ENCODE measurements around the gene TRIM29.

TRIM29 gene

DNA sequence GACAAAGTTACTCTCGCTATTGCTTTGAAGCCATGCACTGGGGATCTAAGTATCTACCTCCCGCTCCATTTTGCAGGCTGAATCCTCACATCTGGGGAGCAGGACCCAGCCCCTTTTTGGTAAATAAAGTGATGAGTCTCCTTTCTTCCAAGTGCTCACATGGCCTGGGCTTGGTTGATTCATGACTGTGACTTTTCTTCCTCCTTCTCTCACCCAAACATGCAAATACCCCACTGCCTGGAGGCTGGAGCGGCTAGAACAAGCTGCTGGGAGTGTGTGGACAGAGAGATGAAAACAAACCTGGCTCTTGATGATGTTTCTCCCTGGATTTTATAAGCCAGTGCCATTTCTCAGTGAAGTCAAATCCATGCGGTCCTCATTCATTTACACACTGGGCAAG, 72.7 kb downstream of the TRIM29 start:
- no peak overlapping the region for H3K4ac ChIP-seq (ENCODE audit: low read length)
- H3K9me3 ChIP-seq (replicated peaks in 1 of 2; ENCODE audit: control insufficient read depth in 2 of 2, insufficient read depth in 1 of 2, low read depth in 1 of 2, low read length in 2 of 2) = no peaks in the 10 kb centered on the region
- no peak overlapping the region for H2BK120ac ChIP-seq (ENCODE audit: low read depth, low read length)
- no peak overlapping the region for H2AK5ac ChIP-seq (ENCODE audit: low read depth, low read length)
- H4K8ac ChIP-seq (ENCODE audit: low read depth, low read length) = no peak overlapping the region
- no peak overlapping the region for H3K23ac ChIP-seq (ENCODE audit: low read depth, low read length, poor library complexity)
- no peak overlapping the region for H3K14ac ChIP-seq (ENCODE audit: low read length)
- no CpG with 5 or more reads among the region's 4 CpGs for WGBS, 2 donors (ENCODE audit: extremely low coverage in 2 of 2, insufficient read length in 2 of 2, insufficient replicate concordance in 1 of 2)
- no peak for DNase-seq (ENCODE audit: low spot score)
- H3K18ac ChIP-seq (ENCODE audit: low read length) = no peak overlapping the region
- H3K27ac ChIP-seq (replicated peaks; ENCODE audit: low read length) = no peak overlapping the region
- H3K4me3 ChIP-seq (ENCODE audit: low read length in 2 of 2) = no peak overlapping the region
- peaks cover 0 to 34% of the 10 kb centered on the region in 2 donors for H3K4me1 ChIP-seq (ENCODE audit: control insufficient read depth in 2 of 2, insufficient read depth in 1 of 2, low read depth in 1 of 2, low read length in 2 of 2)
- H3K27me3 ChIP-seq (ENCODE audit: control insufficient read depth in 3 of 3, insufficient read depth in 3 of 3, low read depth in 1 of 3, low read length in 3 of 3) = peaks cover 0 to 52% (median 0%) of the 10 kb centered on the region in 3 experiments
- H3K9ac ChIP-seq (ENCODE audit: low read depth, low read length, poor library complexity) = no peak overlapping the region
- H2BK15ac ChIP-seq (ENCODE audit: low read length) = no peak overlapping the region
- no peaks in the 10 kb centered on the region for H3K36me3 ChIP-seq (replicated peaks in 1 of 2; ENCODE audit: control insufficient read depth in 2 of 2, insufficient read depth in 2 of 2, low read length in 2 of 2)
- no peak overlapping the region for H2BK5ac ChIP-seq (ENCODE audit: low read length)
- H4K91ac ChIP-seq (ENCODE audit: low read depth, low read length, poor library complexity) = no peak overlapping the region
- no peak overlapping the region for H2AFZ ChIP-seq (ENCODE audit: low read length)
- H3K4me2 ChIP-seq (ENCODE audit: insufficient read depth, low read length, poor library complexity, severe bottlenecking) = no peak overlapping the region
- no peak overlapping the region for H2BK12ac ChIP-seq (ENCODE audit: low read length)
- no peaks in the 10 kb centered on the region for H3K79me1 ChIP-seq (ENCODE audit: low read depth, low read length)

GRCh38 chr11:120064341-120064740, 73.6 kb downstream of the TRIM29 start:
- WGBS, 2 donors (ENCODE audit: extremely low coverage in 2 of 2, insufficient read length in 2 of 2, insufficient replicate concordance in 1 of 2) = no CpG with 5 or more reads among the region's 7 CpGs
- no peak overlapping the region for H4K91ac ChIP-seq (ENCODE audit: low read depth, low read length, poor library complexity)
- no peak overlapping the region for H2AFZ ChIP-seq (ENCODE audit: low read length)
- peak overlapping the region; percentile 41 for H3K18ac ChIP-seq (ENCODE audit: low read length)
- H2AK5ac ChIP-seq (ENCODE audit: low read depth, low read length) = peak overlapping the region; percentile 12
- H3K4me3 ChIP-seq (ENCODE audit: low read length in 2 of 2) = no peak overlapping the region
- peaks cover 0 to 52% (median 0%) of the 10 kb centered on the region in 3 experiments for H3K27me3 ChIP-seq (ENCODE audit: control insufficient read depth in 3 of 3, insufficient read depth in 3 of 3, low read depth in 1 of 3, low read length in 3 of 3)
- no peak overlapping the region for H2BK15ac ChIP-seq (ENCODE audit: low read length)
- no peak overlapping the region for H3K4me2 ChIP-seq (ENCODE audit: insufficient read depth, low read length, poor library complexity, severe bottlenecking)
- peaks cover 0 to 34% of the 10 kb centered on the region in 2 donors for H3K4me1 ChIP-seq (ENCODE audit: control insufficient read depth in 2 of 2, insufficient read depth in 1 of 2, low read depth in 1 of 2, low read length in 2 of 2)
- H3K9me3 ChIP-seq (replicated peaks in 1 of 2; ENCODE audit: control insufficient read depth in 2 of 2, insufficient read depth in 1 of 2, low read depth in 1 of 2, low read length in 2 of 2) = no peaks in the 10 kb centered on the region
- H3K27ac ChIP-seq (replicated peaks; ENCODE audit: low read length) = no peak overlapping the region
- no peaks in the 10 kb centered on the region for H3K36me3 ChIP-seq (replicated peaks in 1 of 2; ENCODE audit: control insufficient read depth in 2 of 2, insufficient read depth in 2 of 2, low read length in 2 of 2)
- no peak overlapping the region for H4K8ac ChIP-seq (ENCODE audit: low read depth, low read length)
- H3K9ac ChIP-seq (ENCODE audit: low read depth, low read length, poor library complexity) = no peak overlapping the region
- H3K4ac ChIP-seq (ENCODE audit: low read length) = no peak overlapping the region
- no peak overlapping the region for H3K14ac ChIP-seq (ENCODE audit: low read length)
- H3K23ac ChIP-seq (ENCODE audit: low read depth, low read length, poor library complexity) = no peak overlapping the region
- no peak for DNase-seq (ENCODE audit: low spot score)
- no peaks in the 10 kb centered on the region for H3K79me1 ChIP-seq (ENCODE audit: low read depth, low read length)
- H2BK5ac ChIP-seq (ENCODE audit: low read length) = no peak overlapping the region
- no peak overlapping the region for H2BK12ac ChIP-seq (ENCODE audit: low read length)
- H2BK120ac ChIP-seq (ENCODE audit: low read depth, low read length) = no peak overlapping the region

DNA sequence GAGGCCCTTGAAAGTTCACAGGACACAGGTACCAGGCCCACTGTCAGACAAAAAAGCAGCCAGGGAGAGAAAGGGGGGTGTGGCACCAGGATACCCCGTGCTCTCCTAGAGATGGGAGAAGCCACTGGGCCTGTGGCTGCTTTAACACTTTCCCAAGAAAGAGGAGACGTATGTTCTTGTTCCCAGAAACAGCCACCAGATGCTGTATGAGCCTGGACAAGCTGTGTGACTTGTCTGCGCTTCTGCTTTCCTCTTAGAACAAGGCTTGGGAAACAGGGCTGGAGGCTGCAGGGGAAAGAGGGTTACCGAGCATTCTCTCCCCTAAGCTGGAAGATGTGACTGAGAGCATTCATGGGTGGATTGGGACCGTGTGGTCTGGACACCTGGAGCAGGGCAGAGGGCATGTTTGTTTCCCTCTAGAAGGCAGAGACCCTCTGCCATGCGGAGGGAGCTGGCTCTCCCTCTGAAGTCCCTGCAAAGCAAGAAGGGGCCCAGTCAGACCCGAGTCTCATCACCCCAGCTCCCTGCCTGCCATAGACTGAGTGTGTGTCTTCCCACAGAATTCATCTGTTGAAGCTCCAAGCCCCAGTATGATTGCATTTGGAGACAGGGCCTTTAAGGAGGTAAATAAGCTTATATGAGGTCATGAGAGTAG, 74.1 kb downstream of the TRIM29 start:
- no peak overlapping the region for H3K14ac ChIP-seq (ENCODE audit: low read length)
- H3K4me2 ChIP-seq (ENCODE audit: insufficient read depth, low read length, poor library complexity, severe bottlenecking) = no peak overlapping the region
- H2AK5ac ChIP-seq (ENCODE audit: low read depth, low read length) = peak overlapping the region; percentile 12
- WGBS, 2 donors (ENCODE audit: extremely low coverage in 2 of 2, insufficient read length in 2 of 2, insufficient replicate concordance in 1 of 2) = no CpG with 5 or more reads among the region's 7 CpGs
- no peak overlapping the region for H3K27ac ChIP-seq (replicated peaks; ENCODE audit: low read length)
- DNase-seq (ENCODE audit: low spot score) = no peak
- H3K9ac ChIP-seq (ENCODE audit: low read depth, low read length, poor library complexity) = no peak overlapping the region
- no peak overlapping the region for H2BK12ac ChIP-seq (ENCODE audit: low read length)
- H3K36me3 ChIP-seq (replicated peaks in 1 of 2; ENCODE audit: control insufficient read depth in 2 of 2, insufficient read depth in 2 of 2, low read length in 2 of 2) = no peaks in the 10 kb centered on the region
- no peak overlapping the region for H3K4me3 ChIP-seq (ENCODE audit: low read length in 2 of 2)
- no peaks in the 10 kb centered on the region for H3K79me1 ChIP-seq (ENCODE audit: low read depth, low read length)
- H4K8ac ChIP-seq (ENCODE audit: low read depth, low read length) = no peak overlapping the region
- no peak overlapping the region for H3K23ac ChIP-seq (ENCODE audit: low read depth, low read length, poor library complexity)
- no peak overlapping the region for H2AFZ ChIP-seq (ENCODE audit: low read length)
- H3K4ac ChIP-seq (ENCODE audit: low read length) = no peak overlapping the region
- no peak overlapping the region for H2BK5ac ChIP-seq (ENCODE audit: low read length)
- H2BK15ac ChIP-seq (ENCODE audit: low read length) = no peak overlapping the region
- peak overlapping the region; percentile 83 for H3K18ac ChIP-seq (ENCODE audit: low read length)
- peaks cover 0 to 34% of the 10 kb centered on the region in 2 donors for H3K4me1 ChIP-seq (ENCODE audit: control insufficient read depth in 2 of 2, insufficient read depth in 1 of 2, low read depth in 1 of 2, low read length in 2 of 2)
- peaks cover 0 to 52% (median 0%) of the 10 kb centered on the region in 3 experiments for H3K27me3 ChIP-seq (ENCODE audit: control insufficient read depth in 3 of 3, insufficient read depth in 3 of 3, low read depth in 1 of 3, low read length in 3 of 3)
- H3K9me3 ChIP-seq (replicated peaks in 1 of 2; ENCODE audit: control insufficient read depth in 2 of 2, insufficient read depth in 1 of 2, low read depth in 1 of 2, low read length in 2 of 2) = no peaks in the 10 kb centered on the region
- no peak overlapping the region for H2BK120ac ChIP-seq (ENCODE audit: low read depth, low read length)
- H4K91ac ChIP-seq (ENCODE audit: low read depth, low read length, poor library complexity) = no peak overlapping the region

DNA sequence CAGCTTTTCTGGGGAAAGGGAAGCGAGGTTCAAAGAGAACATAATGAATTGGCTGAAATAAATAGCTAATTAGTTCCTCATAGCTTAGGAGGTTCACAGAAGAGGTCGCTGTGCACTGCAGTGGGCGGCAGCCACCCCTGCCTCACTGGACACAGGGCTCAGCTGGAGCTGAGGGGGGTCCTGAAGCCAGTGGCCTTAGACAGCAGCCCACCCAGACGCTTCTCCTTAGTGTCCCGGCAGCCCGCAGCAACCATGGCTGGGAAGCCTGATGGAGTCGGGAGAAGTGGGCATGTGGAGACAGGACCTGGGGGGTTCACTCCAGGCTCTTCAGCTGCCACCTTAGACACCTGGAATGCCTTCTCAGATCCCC, 75.4 kb downstream of the TRIM29 start:
- no peak overlapping the region for H3K4ac ChIP-seq (ENCODE audit: low read length)
- no peak overlapping the region for H3K4me3 ChIP-seq (ENCODE audit: low read length in 2 of 2)
- H2BK12ac ChIP-seq (ENCODE audit: low read length) = no peak overlapping the region
- H3K9me3 ChIP-seq (replicated peaks in 1 of 2; ENCODE audit: control insufficient read depth in 2 of 2, insufficient read depth in 1 of 2, low read depth in 1 of 2, low read length in 2 of 2) = no peaks in the 10 kb centered on the region
- H2AFZ ChIP-seq (ENCODE audit: low read length) = no peak overlapping the region
- peaks cover 0 to 56% (median 0%) of the 10 kb centered on the region in 3 experiments for H3K27me3 ChIP-seq (ENCODE audit: control insufficient read depth in 3 of 3, insufficient read depth in 3 of 3, low read depth in 1 of 3, low read length in 3 of 3)
- peaks cover 7 to 40% of the 10 kb centered on the region in 2 donors for H3K4me1 ChIP-seq (ENCODE audit: control insufficient read depth in 2 of 2, insufficient read depth in 1 of 2, low read depth in 1 of 2, low read length in 2 of 2)
- H3K14ac ChIP-seq (ENCODE audit: low read length) = no peak overlapping the region
- no peak overlapping the region for H4K91ac ChIP-seq (ENCODE audit: low read depth, low read length, poor library complexity)
- no peak overlapping the region for H4K8ac ChIP-seq (ENCODE audit: low read depth, low read length)
- no peaks in the 10 kb centered on the region for H3K79me1 ChIP-seq (ENCODE audit: low read depth, low read length)
- no peaks in the 10 kb centered on the region for H3K36me3 ChIP-seq (replicated peaks in 1 of 2; ENCODE audit: control insufficient read depth in 2 of 2, insufficient read depth in 2 of 2, low read length in 2 of 2)
- no peak for DNase-seq (ENCODE audit: low spot score)
- no peak overlapping the region for H2BK120ac ChIP-seq (ENCODE audit: low read depth, low read length)
- no peak overlapping the region for H2BK5ac ChIP-seq (ENCODE audit: low read length)
- H3K4me2 ChIP-seq (ENCODE audit: insufficient read depth, low read length, poor library complexity, severe bottlenecking) = no peak overlapping the region
- peak overlapping the region; percentile 90 for H3K27ac ChIP-seq (replicated peaks; ENCODE audit: low read length)
- no CpG with 5 or more reads among the region's 7 CpGs for WGBS, 2 donors (ENCODE audit: extremely low coverage in 2 of 2, insufficient read length in 2 of 2, insufficient replicate concordance in 1 of 2)
- H3K23ac ChIP-seq (ENCODE audit: low read depth, low read length, poor library complexity) = no peak overlapping the region
- H2AK5ac ChIP-seq (ENCODE audit: low read depth, low read length) = no peak overlapping the region
- H3K18ac ChIP-seq (ENCODE audit: low read length) = peak overlapping the region; percentile 51
- H2BK15ac ChIP-seq (ENCODE audit: low read length) = no peak overlapping the region
- H3K9ac ChIP-seq (ENCODE audit: low read depth, low read length, poor library complexity) = no peak overlapping the region

All from neuronal stem cell (in vitro differentiated cells).